GM18519 (cell line): ENCODE data around the gene RPA1.
"Not testable (repeated sequence)": the region's sequence is repeated elsewhere in the genome, so short reads cannot be mapped to it uniquely, and the experiment has no call there.

ENCODE experiments used
- ATAC-seq: cut with Tn5 transposase; IDR thresholded peaks from one replicate; pipeline ENCODE4 v1.9.1; 2021; ENCODE audit warnings: mild to moderate bottlenecking, moderate library complexity; ENCODE audit not compliant: unreplicated experiment, low FRiP score

Gene RPA1

DNA sequence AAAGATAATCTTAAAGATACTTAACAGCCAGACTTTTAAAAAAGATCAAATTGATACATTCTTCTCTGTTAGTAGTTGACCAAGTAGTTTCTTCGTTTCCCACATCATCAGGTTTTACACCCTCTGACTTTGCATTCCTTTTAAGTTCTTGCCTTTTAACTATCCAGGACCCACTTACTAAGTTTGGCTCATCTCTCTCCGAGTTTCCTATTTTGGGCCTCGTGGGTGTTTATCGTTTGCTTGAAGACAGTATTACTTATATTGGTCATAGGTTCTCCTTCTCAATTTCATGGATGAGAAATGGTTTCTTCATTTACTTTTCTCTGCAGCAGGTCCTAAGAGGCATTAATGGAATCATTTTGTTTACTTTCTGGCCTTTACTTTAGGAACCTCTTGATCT lies 43.2 kb downstream of the RPA1 start:
- no peak for ATAC-seq

DNA sequence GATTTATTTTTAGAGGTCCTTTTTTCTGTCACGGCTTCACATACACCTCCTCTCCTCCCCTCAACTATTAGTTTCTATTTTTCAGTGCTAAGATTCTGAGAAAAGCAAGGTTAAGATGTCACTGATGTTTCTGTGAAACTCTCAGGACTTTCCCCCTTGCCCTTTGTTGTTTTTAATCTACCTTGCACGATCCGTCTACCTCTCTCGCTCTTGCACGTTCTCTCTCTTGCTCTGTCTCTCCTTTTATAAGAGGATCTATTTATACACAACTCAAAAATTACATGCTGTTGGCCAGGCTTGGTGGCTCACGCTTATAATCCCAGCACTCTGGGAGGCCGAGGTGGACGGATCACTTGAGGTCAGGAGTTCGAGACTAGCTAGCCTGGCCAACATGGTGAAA lies 43.6 kb downstream of the RPA1 start:
- no peak for ATAC-seq

DNA sequence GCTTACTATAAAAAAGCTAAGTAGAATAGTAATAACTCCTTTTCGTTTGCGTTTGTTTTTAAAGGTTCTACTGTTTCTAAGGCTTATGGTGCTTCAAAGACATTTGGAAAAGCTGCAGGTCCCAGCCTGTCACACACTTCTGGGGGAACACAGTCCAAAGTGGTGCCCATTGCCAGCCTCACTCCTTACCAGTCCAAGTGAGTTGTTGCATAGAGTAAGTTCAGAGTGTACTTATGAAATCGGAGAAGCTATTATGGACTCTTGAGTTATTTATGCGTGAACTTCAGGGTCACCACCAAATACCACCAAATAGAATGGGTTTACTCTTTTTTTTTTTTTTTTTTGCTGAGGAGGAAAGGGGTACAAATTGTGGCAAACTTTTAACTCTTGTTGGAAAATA lies 45.8 kb downstream of the RPA1 start:
- no peak for ATAC-seq

DNA sequence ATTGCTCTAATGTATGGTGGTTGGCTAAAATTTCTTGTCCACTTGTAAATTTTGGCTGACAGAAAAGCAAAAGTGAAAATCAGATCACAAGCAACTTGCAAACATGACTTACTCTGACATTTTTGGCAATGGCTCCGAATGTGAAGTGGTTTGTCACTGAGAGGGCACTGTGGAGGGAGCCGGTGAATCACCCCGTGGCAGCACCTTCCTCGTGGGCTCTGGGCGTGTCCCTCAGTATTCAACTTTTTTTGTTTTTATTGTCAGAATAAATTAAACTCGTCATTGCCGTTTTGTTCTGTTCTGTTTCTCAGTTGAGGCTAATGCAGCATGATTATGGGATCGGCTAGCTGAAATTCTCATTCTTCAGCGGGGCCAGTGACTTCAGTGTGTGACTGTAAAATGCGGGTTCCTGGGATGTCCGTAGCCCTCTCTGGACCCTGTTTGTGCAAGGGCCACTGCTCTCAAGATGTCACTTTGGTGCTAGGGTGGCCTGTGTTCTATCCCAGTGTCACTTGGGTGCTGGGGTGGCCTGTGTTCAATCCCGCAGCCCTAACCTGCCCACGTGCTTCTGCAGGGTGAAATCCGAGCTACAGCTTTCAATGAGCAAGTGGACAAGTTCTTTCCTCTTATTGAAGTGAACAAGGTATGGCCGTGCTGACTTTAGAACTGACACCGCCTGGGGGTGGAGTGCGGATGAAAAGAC lies 48.8 kb downstream of the RPA1 start:
- ATAC-seq = no peak

DNA sequence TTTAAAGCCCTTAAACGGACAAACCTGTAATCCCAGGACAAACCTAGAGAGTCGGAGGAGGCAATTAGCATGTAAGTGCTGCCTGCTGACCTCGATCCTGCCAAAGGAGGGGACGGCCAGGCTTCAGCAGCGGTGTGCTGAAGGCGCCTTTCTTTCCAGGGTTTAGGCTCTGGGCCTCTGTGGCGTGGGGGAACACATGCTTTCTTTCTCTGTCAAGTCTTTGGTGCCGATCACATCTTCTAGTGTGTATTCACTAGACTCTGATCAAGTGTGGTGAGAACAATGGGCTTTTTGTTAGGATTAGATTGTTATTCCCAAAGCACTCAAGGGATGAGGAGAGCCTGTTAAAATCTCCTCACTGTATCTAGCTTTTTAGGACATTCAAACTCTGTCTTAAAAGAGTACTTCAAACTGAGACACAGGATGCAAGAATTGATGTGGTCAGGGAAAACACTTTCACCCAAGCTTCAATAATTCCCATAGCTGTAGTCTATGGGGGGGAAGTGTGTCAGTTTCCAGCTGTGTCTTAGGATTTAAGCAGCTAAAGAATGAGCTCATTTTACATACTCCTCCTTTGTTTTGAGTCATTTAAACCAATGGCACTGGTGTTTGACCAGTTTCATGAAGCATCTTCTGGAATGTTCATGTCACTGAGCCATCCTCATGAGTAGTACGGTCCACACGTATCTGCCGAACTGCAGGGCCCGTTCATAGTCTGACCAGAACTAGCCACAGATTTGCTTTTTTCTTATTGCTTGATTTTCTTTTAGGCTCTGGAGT lies 51.2 kb downstream of the RPA1 start:
- no peak for ATAC-seq

DNA sequence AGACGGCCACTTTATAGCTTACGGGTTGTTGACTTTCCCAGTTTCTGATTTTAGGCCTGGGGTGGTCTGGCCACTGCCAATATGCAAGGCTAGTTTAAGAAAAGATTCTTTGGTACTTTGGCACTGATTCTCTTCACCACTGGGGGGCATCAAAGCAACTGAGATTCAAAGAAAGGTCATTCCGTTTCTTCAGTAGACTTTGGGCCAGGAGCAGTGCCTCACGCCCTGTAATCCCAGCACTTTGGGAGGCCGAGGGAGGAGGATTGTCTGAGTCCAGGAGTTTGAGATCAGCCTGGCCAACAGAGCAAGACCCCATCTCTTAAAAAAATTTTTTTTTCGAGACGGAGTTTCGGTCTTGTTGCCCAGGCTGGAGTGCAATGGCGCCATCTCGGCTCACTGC lies 53.0 kb downstream of the RPA1 start:
- no peak for ATAC-seq

- ATAC-seq = no peak
Measured at GRCh38 chr17:1883536-1883935, 53.7 kb downstream of the RPA1 start.

DNA sequence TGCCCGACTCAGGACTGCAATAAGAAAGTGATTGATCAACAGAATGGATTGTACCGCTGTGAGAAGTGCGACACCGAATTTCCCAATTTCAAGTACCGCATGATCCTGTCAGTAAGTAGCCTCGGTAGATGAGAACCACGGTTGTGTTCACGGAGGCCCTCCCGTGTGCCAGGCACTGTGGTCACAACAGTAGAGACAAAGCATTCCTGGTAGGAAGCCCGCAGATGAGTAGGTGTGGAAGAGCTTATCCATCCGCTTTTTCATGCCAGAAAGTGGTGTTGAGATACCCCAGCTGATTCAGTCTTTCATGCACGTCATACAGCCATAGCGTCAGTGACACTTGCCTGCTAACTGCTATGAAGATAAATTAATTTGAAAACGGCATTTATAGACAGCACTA lies 58.9 kb downstream of the RPA1 start:
- ATAC-seq = no peak

DNA sequence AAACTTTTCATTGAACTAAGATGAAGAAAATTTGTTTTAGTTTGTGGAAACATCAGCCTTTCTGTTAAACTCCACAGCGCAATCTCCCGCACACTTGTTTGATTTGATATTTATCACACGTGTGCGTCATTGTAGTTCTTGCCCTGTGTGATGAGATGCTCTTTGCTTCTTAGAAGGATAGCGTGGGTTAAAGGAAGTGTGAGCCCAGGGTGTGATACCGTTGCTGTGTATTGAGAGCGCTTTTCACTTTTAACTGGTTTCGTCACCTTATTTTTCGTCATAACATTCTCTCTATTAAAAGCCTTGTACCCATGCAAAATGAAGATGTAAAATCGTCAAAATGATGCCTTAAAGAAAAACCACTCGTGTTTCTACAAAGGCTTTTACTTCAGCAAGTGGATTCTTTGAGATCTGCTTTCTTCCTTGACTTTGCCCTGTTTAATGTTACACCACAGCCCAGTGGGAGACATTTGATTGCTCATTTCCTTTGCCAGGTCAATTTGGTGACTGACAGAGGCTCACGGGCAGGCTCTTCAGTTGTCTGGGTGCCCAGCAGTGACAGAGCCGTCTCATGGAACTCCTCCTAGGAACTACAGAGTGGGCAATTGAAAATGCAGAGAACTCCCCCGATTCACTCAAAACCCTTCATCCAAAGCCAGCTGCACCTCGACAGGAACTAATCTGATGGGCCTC lies 61.1 kb downstream of the RPA1 start:
- no peak for ATAC-seq

DNA sequence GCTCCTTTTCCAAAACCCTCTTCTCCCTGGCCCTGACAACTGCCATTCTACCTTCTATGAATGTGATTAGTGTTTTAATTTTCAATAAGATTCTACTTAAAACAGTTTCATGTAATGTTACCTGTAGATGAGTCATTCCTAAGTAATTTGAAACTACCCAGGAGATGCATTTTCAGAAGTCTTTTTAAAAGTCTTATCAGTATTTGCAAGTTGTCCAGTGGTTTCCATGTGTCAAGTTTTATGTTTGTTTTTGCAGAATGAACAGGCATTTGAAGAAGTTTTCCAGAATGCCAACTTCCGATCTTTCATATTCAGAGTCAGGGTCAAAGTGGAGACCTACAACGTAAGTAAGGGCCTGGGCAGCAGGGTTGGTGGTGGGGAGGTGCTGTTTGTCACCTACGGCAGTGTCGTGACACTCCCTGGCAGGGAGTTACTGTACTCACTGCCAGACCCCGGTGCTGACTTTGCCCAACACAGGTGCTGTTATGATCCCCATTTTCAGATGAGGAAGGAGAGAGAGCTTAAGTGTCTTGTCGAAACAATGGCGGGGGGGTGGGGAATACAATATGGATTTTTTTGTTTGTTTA lies 65.0 kb downstream of the RPA1 start:
- no peak for ATAC-seq

- not testable (repeated sequence) for ATAC-seq
Measured at GRCh38 chr17:1895479-1895878, 65.7 kb downstream of the RPA1 start.

DNA sequence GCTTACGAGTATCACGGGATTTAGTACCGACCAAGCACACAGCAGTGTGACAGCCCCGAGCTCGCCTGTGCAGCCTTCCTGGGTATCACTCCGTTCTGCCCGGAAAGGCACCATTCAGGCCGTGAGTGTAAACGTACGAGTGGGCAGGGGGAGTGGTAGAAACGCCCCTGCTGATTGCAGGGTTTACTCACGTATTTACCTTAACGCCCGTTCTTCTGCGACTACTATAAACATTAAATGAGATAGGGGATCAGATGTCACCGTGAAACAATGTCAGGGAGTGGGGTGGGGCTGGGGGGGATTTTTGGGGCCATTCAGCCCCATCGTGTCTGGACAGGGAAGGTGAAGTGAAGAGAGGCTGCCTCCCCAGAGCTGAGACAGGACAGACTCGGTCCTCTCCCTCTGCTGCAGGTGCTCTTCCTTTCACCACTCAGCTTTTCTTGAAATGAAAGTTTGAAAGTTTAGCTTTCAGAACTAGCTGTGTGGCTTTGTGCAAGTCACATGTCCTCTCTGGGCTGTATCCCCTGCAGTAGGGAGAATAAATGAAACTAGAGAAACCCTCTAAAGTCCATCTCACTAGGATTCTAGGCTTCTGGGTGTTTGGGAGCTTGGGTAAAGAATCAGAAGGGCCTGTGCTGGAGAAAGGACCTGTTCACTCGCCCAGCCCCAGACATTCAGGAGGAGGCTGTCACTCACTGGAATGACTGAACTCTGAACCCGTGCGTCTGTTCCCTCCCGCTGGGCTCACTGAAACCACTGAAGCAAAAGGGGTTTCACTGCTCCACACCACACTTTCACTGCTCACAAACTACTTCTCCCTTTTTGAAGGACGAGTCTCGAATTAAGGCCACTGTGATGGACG lies 66.7 kb downstream of the RPA1 start:
- ATAC-seq = no peak

- no peak for ATAC-seq
Measured at GRCh38 chr17:1897105-1897656, 67.4 kb downstream of the RPA1 start.

DNA sequence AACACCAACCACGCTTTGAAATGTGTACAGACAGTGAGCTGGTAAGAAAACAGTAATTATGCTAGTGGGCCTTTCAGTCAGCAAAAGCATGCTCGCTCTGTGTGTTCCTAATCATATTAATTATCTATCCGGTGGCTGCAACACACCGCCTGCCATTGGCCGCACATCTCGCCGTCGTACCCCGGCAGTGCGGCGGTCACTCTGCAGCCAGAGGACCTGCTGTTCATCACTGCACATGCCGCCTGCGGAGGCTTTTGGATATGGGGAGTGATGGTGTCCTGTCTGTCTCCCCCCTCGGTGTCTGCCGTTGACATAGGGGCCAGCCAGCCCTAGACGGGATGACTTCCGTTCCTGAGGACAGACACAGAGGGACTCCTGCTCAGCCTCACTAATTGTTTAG lies 68.5 kb downstream of the RPA1 start:
- ATAC-seq = no peak

- ATAC-seq = no peak
Measured at GRCh38 chr17:1898872-1899271, 69.1 kb downstream of the RPA1 start.

- ATAC-seq = no peak
Measured at GRCh38 chr17:1899403-1900000, 69.7 kb downstream of the RPA1 start.

DNA sequence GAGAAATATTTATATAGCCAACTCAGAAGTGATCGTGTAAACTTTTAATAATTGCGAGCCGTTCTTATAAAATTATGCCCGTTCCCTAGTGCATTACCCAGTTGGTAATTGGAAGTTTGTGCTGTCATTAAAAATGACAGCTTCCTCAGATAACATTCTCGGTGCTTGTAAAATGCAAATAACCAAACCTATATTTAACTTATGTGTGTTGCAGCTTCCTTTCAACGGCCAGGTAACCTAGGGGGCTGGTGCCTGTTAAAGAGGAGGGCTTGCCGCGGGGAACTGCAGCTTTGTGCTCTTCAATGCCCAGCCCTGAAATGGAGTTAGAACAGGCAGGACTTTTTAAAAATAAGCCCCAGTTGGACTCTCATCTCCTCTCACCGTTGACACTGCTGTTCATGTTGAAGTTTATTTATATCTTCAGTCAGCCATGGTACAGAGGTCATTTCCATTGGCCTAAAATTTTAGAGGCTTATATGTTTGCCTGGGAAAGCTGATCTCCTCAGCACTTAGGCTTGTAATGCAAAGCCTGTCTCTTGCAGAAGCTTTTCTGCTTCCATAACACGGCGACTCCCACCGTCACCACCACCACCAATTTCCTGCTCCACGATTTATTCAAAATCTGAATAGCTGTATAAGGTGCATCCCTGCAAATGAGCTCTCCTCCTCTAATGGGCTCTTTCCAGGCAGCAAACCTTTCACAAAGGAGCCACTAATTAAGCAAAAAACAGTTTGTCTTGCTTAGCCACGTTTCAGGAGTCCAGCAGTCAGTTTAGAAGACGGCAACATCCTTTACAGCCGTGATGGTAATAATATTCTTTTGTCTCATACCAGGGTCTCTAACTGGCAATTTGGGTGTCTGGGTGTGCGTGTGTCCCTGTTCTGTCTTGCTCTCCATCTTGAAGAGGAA lies 74.7 kb downstream of the RPA1 start:
- ATAC-seq = no peak

DNA sequence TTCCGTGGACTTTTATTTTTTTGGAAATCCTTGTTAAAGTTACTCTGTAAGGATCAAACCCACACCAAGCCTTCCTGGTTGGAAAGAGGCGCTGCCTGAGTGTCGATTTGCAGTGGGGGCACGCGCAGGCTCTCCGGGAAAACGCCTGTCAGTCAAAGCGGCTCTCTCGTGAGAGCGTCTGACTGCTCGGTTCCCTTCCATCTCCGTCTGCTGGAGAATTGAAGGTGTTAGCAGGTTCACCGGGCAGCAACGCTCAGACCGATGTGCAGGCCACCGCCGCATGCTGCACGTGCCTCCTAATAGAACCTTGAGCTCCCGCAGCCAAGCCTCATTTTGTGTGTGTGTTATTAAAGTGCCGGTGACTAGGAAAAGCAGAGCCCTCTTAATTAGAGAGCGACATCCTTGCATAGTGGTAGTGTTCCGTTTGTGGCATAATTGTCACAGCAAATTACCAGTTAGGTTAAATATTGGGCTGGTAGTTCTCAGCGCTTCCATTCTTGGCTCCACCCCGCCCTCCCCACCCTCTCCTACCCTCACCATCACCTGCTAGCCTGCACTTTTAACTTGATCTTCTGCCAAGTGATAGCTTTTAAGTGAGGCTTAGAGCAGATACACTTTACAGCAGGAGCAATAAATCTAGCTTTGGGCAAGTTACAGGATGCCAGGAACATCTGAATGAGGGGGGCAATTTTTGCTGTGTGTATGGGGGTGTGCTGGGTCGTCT lies 75.5 kb downstream of the RPA1 start:
- ATAC-seq = no peak
